Epidermal melanocyte (primary cell): Measurements from ENCODE around the gene PPP1R12A.
"Not testable (repeated sequence)": the region's sequence is repeated elsewhere in the genome, so short reads cannot be mapped to it uniquely, and the experiment has no call there.

ENCODE experiments used
- DNase-seq: peaks from one replicate; pipeline ENCODE4 v3.0.0; 2011; ENCODE audit warnings: low spot score; ENCODE audit not compliant: insufficient read length

Gene PPP1R12A

DNA sequence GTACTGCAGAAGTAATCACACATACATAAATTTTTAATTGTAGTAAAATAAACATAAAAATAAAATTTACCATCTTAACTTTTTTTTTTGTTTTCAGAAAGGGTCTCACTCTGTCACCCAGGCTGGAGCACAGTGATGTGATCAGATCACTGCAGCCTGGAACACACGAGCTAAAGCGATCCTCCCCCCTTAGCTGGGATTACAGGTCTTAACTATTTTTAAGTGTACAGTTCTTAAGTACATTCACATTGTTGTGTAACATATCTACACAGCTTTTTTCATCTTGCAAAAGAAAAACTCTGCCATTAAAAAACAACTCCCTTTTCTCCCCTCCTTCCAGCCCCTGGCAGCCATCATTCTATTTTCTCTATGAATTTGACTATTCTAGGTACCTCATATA, 92.3 kb downstream of the PPP1R12A start:
- DNase-seq: no peak

DNA sequence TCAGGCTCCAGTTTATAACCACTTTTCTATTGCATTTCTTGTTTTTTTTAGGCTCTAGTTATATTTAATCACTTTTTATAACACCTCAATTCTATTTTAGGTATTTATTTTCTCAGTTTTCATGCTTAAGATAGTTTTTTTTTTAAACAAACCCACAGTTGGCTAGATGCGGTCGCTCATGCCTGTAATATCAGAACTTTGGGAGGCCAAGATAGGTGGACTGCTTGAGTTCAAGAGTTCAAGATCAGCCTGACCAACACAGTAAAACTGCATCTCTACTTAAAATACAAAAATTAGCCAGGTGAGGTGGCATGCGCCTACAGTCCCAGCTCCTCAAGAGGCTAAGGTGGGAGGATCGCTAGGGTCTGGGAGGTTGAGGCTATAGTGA, 93.0 kb downstream of the PPP1R12A start:
- no peak for DNase-seq

GRCh38 chr12:79841248-79841877, 93.5 kb downstream of the PPP1R12A start:
- DNase-seq: no peak

DNA sequence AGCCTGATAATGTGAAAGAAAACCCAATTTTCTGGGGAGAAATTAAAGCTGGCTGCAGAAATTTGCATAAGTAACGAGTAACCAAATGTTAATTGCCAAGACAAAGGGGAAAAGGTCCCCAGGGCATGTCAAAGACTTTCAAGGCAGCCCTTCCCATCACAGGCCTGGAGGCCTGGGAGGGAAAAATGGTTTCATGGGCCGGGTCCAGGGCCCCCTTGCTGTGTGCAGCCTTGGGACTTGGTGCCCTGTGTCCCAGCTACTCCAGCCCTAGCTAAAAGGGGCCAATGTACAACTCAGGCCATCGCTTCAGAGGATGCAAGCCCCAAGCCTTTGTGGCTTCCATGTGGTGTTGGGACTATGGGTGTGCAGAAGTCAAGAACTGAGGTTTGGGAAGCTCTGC, 96.5 kb downstream of the PPP1R12A start:
- no peak for DNase-seq

GRCh38 chr12:79837575-79837974, 97.3 kb downstream of the PPP1R12A start:
- no peak for DNase-seq

DNA sequence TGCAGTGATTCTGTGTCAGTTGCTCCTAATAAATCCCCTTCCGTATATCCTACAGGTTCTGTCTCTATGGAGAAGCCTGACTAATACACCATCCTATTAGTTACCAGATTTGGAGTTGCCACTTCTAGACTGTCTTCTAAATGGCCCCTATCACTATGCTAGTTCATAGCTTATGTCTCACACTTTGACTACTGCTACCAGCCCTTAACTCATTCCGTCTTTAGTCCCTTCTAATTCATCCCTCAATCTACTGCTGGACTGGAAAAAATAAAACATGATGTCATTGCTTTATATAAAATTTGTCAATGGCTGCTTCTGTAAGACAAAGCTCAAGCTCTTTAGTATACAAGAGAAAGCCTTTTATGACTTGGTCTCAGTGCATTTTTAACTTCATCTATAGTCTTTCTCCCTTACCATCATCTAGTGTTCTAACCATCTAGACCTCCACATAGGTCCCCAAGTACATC, 99.5 kb downstream of the PPP1R12A start:
- DNase-seq: no peak

DNA sequence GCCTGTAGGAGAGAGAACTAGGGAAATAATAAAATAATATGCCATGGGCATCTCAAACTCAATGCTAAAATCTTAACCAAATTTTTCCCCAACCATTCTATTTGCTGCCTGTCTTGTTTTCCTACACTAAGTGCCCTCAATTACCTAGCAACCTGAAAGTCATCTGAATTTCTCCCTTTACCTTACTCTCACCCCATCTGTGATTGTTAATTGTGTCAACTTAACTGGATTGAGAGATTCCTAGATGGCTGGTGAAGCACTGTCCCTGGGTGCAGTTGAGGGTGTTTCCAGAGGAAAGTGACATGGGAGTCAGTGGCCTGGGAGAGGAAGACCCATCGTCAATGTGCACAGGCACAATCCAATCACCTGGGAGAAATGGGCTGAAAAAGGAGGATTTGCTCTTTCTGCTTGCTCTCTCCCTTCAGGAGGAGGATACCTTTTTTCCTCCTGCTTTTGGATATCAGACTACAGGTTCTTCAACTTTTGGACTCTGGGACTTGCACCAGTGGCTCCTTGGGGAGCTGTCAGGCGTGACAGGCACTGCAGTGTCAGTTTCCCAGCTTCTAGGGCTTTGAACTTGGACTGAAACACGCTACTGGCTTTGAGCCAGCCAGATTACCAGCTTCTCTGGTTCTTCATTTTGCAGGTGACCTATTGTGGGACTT, 100.1 kb downstream of the PPP1R12A start:
- no peak for DNase-seq

DNA sequence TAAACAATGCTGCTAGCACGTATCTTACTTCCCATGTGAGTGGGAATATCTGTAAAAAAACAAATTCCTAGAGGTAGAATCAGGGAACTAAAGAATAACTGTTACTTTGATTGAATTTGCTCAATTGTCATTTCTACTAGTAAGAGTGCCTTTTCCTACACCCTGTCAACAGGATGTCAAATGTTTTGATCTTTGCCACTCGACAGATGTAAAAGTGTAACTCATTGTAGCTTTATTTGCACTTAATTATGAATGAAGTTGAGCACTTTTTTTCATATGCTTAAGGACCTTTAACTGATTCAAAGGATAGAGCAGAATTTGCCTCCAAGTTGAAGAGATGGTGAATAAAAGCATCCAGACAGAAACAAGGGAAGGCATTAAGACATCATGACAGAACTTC, 104.5 kb downstream of the PPP1R12A start:
- DNase-seq: no peak

DNA sequence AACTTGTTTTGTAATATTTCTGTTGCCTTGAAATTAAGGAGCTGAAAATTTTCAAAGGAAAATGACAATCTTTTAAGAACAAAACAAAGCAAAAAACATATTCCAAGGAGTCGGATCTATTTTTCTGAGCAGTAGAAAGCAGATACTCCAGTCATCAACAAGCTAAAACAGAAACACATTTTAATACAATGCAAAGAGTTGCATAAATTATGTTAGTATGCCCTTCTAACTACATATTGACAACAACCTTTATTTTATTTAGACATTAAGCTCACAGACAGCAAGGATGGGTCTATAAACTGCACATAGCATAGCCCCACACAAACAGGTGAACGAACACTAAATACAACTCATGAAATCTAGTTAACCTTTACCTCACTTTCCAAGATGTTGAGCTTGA, 106.0 kb downstream of the PPP1R12A start:
- DNase-seq: no peak

DNA sequence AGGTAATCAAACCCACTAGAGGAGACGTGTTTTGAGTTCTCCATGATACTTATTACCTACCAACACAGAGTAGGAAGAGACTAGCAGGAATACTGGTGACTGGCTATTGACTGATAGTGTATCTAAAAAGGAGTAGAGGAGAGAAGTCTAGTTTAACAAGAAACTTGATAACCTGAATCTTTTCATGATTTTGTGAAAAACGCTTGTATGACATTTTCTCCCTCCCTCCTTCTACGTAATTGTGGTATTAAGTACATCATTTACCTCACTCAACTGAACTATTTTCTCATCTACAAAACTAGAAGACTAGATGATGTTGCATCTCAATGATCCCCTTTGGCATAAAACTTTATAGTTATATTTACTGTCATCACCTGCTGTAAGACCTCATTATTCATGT, 107.4 kb downstream of the PPP1R12A start:
- no peak for DNase-seq

DNA sequence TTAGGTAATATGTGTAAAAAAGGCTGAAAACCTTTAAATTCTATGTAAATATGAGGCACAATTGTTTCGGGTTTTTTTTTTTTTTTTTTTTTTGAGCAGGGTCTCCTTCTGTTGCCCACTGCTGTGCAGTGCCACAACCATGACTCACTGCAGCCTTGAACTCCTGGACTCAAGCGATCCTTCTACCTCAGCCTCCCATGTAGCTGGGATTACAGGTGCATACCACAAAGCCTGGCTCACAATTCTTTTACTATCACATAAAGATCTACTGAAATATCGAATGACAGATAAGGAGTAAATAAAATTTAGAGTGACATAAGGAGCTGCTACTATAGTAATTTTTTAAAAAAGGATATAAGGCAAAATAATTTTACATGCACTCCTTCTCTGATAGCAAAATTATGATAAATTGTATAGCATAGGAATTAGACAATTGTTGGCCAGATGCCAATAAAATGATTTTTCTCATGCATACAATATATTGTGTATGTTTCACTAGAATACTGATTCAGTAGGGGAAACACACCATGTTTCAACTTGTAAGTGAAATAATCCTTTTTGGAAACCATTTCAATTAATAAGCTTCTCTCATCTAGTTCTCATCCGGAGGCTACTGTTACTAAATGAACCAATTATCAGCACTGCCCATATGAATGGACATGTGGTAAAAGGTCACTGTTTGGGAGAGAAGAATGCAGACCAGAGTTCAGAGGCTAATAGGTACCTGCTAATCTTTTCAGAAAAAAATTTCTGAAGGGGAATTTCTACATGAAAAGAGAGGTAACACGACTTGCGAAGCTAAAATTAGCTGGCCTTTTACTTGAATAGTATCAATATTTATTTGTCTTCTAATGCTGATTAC, 108.4 kb downstream of the PPP1R12A start:
- DNase-seq: no peak

- no peak for DNase-seq
Measured at GRCh38 chr12:79822475-79822874, 112.4 kb downstream of the PPP1R12A start.

GRCh38 chr12:79818856-79819255, 116.0 kb downstream of the PPP1R12A start:
- no peak for DNase-seq

GRCh38 chr12:79784366-79785065, 150.4 kb downstream of the PPP1R12A start:
- DNase-seq: not testable (repeated sequence)

DNA sequence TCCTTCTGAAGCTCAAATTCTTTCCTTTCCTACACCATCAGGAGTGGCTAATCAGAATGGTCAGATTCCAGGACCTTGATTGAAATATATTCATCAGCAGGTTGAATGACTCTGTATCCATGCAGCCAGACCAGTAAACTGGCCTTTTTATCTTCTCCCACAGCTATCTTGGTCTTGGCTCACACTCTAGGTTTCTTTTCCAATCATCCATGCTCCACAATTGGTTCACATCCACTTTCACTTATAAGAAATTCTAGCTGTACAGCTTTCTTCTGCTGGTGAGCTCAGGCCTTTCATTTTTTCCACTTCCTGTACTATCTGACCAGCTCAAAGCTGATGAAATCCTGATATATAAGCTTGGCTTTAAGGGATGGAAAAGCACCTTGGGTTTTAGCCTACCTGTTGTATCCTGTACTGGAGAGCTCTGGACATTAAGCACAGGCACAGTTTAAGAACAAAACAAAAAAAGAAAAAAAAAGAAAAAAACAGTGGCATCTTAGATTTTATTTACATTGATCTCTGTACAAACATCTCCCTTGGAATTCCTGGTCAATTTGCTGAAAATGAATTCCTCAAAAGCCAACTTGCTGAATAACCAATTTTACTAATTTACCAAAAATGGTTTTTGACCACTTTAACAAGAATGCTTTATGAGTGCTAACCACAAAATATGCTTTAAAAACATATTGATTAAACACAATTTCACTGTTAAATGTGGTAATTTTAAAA, 152.6 kb downstream of the PPP1R12A start:
- no peak for DNase-seq

GRCh38 chr12:79778802-79779448, 156.0 kb downstream of the PPP1R12A start:
- no peak for DNase-seq

DNA sequence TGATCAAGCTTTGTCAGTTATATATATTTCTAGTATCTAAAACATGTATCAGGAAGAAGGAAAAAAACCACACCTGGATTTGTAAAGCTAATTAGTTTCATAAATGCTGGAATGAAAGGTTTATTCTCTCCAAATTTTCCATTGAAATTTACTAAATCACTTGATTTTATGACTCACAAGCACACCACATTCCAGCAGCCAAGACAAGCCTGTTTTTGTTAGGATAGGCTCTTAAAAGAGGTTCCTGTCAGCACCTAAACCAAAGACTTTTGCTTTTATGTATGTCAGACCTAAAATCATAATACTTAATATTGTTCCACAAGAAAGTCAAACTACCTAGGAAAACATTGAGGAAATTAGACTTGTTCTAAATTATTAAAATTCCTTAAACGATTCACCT, 158.8 kb downstream of the PPP1R12A start:
- no peak for DNase-seq

- DNase-seq: no peak
Measured at GRCh38 chr12:79775355-79776027, 159.4 kb downstream of the PPP1R12A start.

DNA sequence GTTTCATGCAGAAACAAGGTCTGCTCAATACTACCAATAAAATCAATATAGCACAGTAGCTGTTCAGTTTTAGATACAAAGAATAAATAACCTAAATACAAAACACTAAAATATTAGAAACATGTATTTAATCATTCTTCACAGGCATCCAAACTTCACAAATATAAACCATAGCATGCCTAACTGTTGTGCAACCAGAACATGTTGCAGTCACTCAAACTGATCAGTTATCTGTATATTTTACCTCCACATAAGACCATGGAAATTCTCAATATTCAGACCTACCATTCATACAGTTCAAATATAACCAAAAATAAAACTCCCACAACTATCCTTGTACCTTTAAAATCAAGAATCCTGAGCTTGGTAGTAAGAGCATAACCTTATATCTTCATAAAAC, 161.0 kb downstream of the PPP1R12A start:
- no peak for DNase-seq
